ENCODE data around the gene TUBGCP3. TPM values are rescaled to one million over a fixed set of nuclear protein-coding genes. Genes with fewer than 3 reads are reported as not detected.
"Not testable (repeated sequence)": the region's sequence is repeated elsewhere in the genome, so short reads cannot be mapped to it uniquely, and the experiment has no call there.

Gene TUBGCP3
- total and polyA plus RNA-seq, 4 donors: 3.6 to 45.9 (median 27.4) TPM

GRCh38 chr13:112562254-112562653 is 25.7 kb downstream of the TUBGCP3 start:
- Histone ChIP-seq H3K27ac (ENCODE audit: low read depth in 1 of 2, low read length in 2 of 2) (no peak overlapping the region), H3K9me3 (ENCODE audit: control insufficient read depth, low read length) (no peaks in the 10 kb centered on the region), H3K36me3 (ENCODE audit: control insufficient read depth in 1 of 2, insufficient read depth in 2 of 2, low read length in 1 of 2) (peaks cover 0 to 6% of the 10 kb centered on the region in 2 donors), H3K27me3 (ENCODE audit: control insufficient read depth in 1 of 2, insufficient read depth in 2 of 2, low read length in 1 of 2) (no peaks in the 10 kb centered on the region), H3K4me1 (ENCODE audit: control insufficient read depth in 1 of 2, insufficient read depth in 2 of 2, low read length in 2 of 2) (no peaks in the 10 kb centered on the region), H3K4me3 (ENCODE audit: low read length in 2 of 2) (no peak overlapping the region)
- intact Hi-C loops (cut with DNase I): no loop called here
- DNase-seq (no peak), ATAC-seq (ENCODE audit: low FRiP score) (no peak)
- WGBS, 2 donors: 94 to 95% methylated on average over 3 of the region's 3 CpGs

GRCh38 chr13:112561478-112561877 is 26.5 kb downstream of the TUBGCP3 start:
- Histone ChIP-seq H3K4me3 (ENCODE audit: low read length in 2 of 2) (no peak overlapping the region), H3K9me3 (ENCODE audit: control insufficient read depth, low read length) (no peaks in the 10 kb centered on the region), H3K4me1 (ENCODE audit: control insufficient read depth in 1 of 2, insufficient read depth in 2 of 2, low read length in 2 of 2) (no peaks in the 10 kb centered on the region), H3K36me3 (ENCODE audit: control insufficient read depth in 1 of 2, insufficient read depth in 2 of 2, low read length in 1 of 2) (peaks cover 0 to 6% of the 10 kb centered on the region in 2 donors), H3K27ac (ENCODE audit: low read depth in 1 of 2, low read length in 2 of 2) (no peak overlapping the region), H3K27me3 (ENCODE audit: control insufficient read depth in 1 of 2, insufficient read depth in 2 of 2, low read length in 1 of 2) (no peaks in the 10 kb centered on the region)
- 69 to 74% methylated on average over 10 of the region's 10 CpGs for WGBS, 2 donors
- ATAC-seq (ENCODE audit: low FRiP score) (no peak), DNase-seq (no peak)
- intact Hi-C loops (cut with DNase I): no loop called here

- Histone ChIP-seq H3K27me3 (ENCODE audit: control insufficient read depth in 1 of 2, insufficient read depth in 2 of 2, low read length in 1 of 2) (no peaks in the 10 kb centered on the region), H3K27ac (ENCODE audit: low read depth in 1 of 2, low read length in 2 of 2) (no peak overlapping the region), H3K36me3 (ENCODE audit: control insufficient read depth in 1 of 2, insufficient read depth in 2 of 2, low read length in 1 of 2) (peaks cover 3 to 10% of the 10 kb centered on the region in 2 donors), H3K9me3 (ENCODE audit: control insufficient read depth, low read length) (no peaks in the 10 kb centered on the region), H3K4me1 (ENCODE audit: control insufficient read depth in 1 of 2, insufficient read depth in 2 of 2, low read length in 2 of 2) (no peaks in the 10 kb centered on the region), H3K4me3 (ENCODE audit: low read length in 2 of 2) (no peak overlapping the region)
- WGBS, 2 donors: 65 to 70% methylated on average over 10 of the region's 10 CpGs
- DNase-seq (no peak), ATAC-seq (ENCODE audit: low FRiP score) (no peak)
- intact Hi-C loops (cut with DNase I): no loop called here
These were observed 29.1 kb downstream of the TUBGCP3 start for GRCh38 chr13:112558696-112559418.

GRCh38 chr13:112556600-112556999 is 31.4 kb downstream of the TUBGCP3 start:
- WGBS, 2 donors: 91 to 92% methylated on average over 5 of the region's 5 CpGs
- Histone ChIP-seq H3K4me3 (ENCODE audit: low read length in 2 of 2) (no peak overlapping the region), H3K27ac (ENCODE audit: low read depth in 1 of 2, low read length in 2 of 2) (no peak overlapping the region), H3K4me1 (ENCODE audit: control insufficient read depth in 1 of 2, insufficient read depth in 2 of 2, low read length in 2 of 2) (no peaks in the 10 kb centered on the region), H3K9me3 (ENCODE audit: control insufficient read depth, low read length) (no peaks in the 10 kb centered on the region), H3K27me3 (ENCODE audit: control insufficient read depth in 1 of 2, insufficient read depth in 2 of 2, low read length in 1 of 2) (no peaks in the 10 kb centered on the region), H3K36me3 (ENCODE audit: control insufficient read depth in 1 of 2, insufficient read depth in 2 of 2, low read length in 1 of 2) (peaks cover 3 to 18% of the 10 kb centered on the region in 2 donors)
- DNase-seq: no peak
- intact Hi-C loops (cut with DNase I): no loop called here
- no peak for ATAC-seq (ENCODE audit: low FRiP score)

GRCh38 chr13:112554214-112554850 is 33.6 kb downstream of the TUBGCP3 start:
- H3K36me3 ChIP-seq (ENCODE audit: control insufficient read depth in 1 of 2, insufficient read depth in 2 of 2, low read length in 1 of 2): peaks cover 3 to 20% of the 10 kb centered on the region in 2 donors
- WGBS, 2 donors: 70 to 75% methylated on average over 7 of the region's 7 CpGs
- no peak for ATAC-seq (ENCODE audit: low FRiP score)

GRCh38 chr13:112548975-112549374 is 39.0 kb downstream of the TUBGCP3 start:
- H3K27me3 ChIP-seq (ENCODE audit: control insufficient read depth in 1 of 2, insufficient read depth in 2 of 2, low read length in 1 of 2); ATAC-seq (ENCODE audit: low FRiP score); H3K4me3 ChIP-seq (ENCODE audit: low read length in 2 of 2); H3K4me1 ChIP-seq (ENCODE audit: control insufficient read depth in 1 of 2, insufficient read depth in 2 of 2, low read length in 2 of 2); H3K27ac ChIP-seq (ENCODE audit: low read depth in 1 of 2, low read length in 2 of 2); DNase-seq; H3K9me3 ChIP-seq (ENCODE audit: control insufficient read depth, low read length); intact Hi-C loops (cut with DNase I): not testable (repeated sequence)
- WGBS, 2 donors: 96 to 98% methylated on average over 4 of the region's 5 CpGs
- H3K36me3 ChIP-seq (ENCODE audit: control insufficient read depth in 1 of 2, insufficient read depth in 2 of 2, low read length in 1 of 2): peaks cover 0 to 24% of the 10 kb centered on the region in 2 donors

More at GRCh38 chr13:112554214-112554850, 33.6 kb downstream of the TUBGCP3 start:
- no peaks in the 10 kb centered on the region for H3K4me1 ChIP-seq (ENCODE audit: control insufficient read depth in 1 of 2, insufficient read depth in 2 of 2, low read length in 2 of 2)
- no peak overlapping the region for H3K27ac ChIP-seq (ENCODE audit: low read depth in 1 of 2, low read length in 2 of 2)
- intact Hi-C loops (cut with DNase I): no loop called here
- no peak overlapping the region for H3K4me3 ChIP-seq (ENCODE audit: low read length in 2 of 2)
- no peak for DNase-seq
- no peaks in the 10 kb centered on the region for H3K27me3 ChIP-seq (ENCODE audit: control insufficient read depth in 1 of 2, insufficient read depth in 2 of 2, low read length in 1 of 2)
- H3K9me3 ChIP-seq (ENCODE audit: control insufficient read depth, low read length): no peaks in the 10 kb centered on the region

GRCh38 chr13:112545856-112546255 is 42.1 kb downstream of the TUBGCP3 start:
- intact Hi-C loops (cut with DNase I): no loop called here
- Histone ChIP-seq H3K4me3 (ENCODE audit: low read length in 2 of 2) (no peak overlapping the region), H3K9me3 (ENCODE audit: control insufficient read depth, low read length) (no peaks in the 10 kb centered on the region), H3K36me3 (ENCODE audit: control insufficient read depth in 1 of 2, insufficient read depth in 2 of 2, low read length in 1 of 2) (peaks cover 0 to 13% of the 10 kb centered on the region in 2 donors), H3K27ac (ENCODE audit: low read depth in 1 of 2, low read length in 2 of 2) (no peak overlapping the region), H3K4me1 (ENCODE audit: control insufficient read depth in 1 of 2, insufficient read depth in 2 of 2, low read length in 2 of 2) (no peaks in the 10 kb centered on the region), H3K27me3 (ENCODE audit: control insufficient read depth in 1 of 2, insufficient read depth in 2 of 2, low read length in 1 of 2) (no peaks in the 10 kb centered on the region)
- ATAC-seq (ENCODE audit: low FRiP score) (no peak), DNase-seq (no peak)
- 72 to 76% methylated on average over 3 of the region's 3 CpGs for WGBS, 2 donors

GRCh38 chr13:112532837-112533745 is 54.9 kb downstream of the TUBGCP3 start:
- Histone ChIP-seq H3K4me1 (ENCODE audit: control insufficient read depth in 1 of 2, insufficient read depth in 2 of 2, low read length in 2 of 2) (no peaks in the 10 kb centered on the region), H3K9me3 (ENCODE audit: control insufficient read depth, low read length) (no peaks in the 10 kb centered on the region), H3K4me3 (ENCODE audit: low read length in 2 of 2) (no peak overlapping the region), H3K36me3 (ENCODE audit: control insufficient read depth in 1 of 2, insufficient read depth in 2 of 2, low read length in 1 of 2) (no peaks in the 10 kb centered on the region), H3K27me3 (ENCODE audit: control insufficient read depth in 1 of 2, insufficient read depth in 2 of 2, low read length in 1 of 2) (no peaks in the 10 kb centered on the region), H3K27ac (ENCODE audit: low read depth in 1 of 2, low read length in 2 of 2) (no peak overlapping the region)
- ATAC-seq (ENCODE audit: low FRiP score): no peak
- DNase-seq: no peak
- WGBS, 2 donors: 68% methylated on average over 13 of the region's 13 CpGs
- intact Hi-C loops (cut with DNase I): no loop called here

All from aorta (tissue), 5 donors.